ENCODE measurements around the gene DYSF. TPM values are rescaled to one million over a fixed set of nuclear protein-coding genes. Genes with fewer than 3 reads are reported as not detected.
A peak's percentile ranks its signal among the peaks of the same experiment; 100 is the strongest.

DYSF gene
- polyA plus RNA-seq, 1 donor (not counting 4 experiments of a cell fraction or from before 2014, with no cell fraction given), result 8.2 TPM

DNA sequence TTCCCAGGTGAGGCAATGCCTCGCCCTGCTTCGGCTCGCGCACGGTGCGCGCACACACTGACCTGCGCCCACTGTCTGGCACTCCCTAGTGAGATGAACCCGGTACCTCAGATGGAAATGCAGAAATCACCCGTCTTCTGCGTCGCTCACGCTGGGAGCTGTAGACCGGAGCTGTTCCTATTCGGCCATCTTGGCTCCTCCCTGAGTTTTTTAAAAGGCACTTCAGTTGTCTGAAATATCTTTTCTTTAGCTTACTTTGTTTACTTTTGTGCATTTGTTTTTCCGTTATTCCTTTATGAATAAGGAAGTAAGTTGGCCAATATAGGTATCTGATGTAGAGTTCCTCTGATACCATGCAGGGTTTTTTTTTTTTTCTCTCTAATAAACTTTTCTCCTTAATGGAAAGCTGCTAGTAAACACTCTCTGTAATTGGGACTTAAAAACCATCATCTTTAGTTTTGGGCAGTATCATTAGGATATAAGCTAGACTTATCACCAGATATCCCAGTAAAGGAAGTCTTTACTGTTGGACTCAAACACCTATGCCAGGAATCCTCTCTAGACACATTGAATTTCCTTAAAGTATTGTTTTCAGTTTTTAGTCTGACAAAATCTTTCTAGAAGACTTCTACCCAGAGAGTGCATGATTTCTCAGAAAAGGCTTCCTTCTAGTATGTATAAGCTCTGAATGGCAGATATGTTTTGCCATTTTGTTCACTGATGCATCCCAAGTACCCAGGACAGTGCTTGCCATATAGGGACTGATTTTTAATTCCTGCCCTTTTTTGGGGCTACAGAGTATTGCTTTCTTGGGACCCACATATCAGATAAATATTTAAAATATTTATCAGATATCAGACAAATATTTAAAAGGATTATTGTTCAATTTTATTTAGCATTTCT, 35.8 kb upstream of the DYSF start:
- H3K27me3 ChIP-seq (ENCODE audit: control insufficient read depth, extremely low read depth, insufficient read depth, low read length), result no peaks in the 10 kb centered on the region
- H2AFZ ChIP-seq (ENCODE audit: control insufficient read depth, low read length), result peak overlapping the region; percentile 81
- dilution Hi-C loops (cut with MboI; ENCODE audit: extremely low pct_ligation_motif_present, low sequenced_read_pairs), result no loop called here
- H3K9me1 ChIP-seq (ENCODE audit: control insufficient read depth, extremely low read depth, insufficient read depth, low read length), result no peaks in the 10 kb centered on the region
- peaks cover 6% of the 10 kb centered on the region for H3K4me1 ChIP-seq (ENCODE audit: control insufficient read depth, extremely low read depth, insufficient read depth, low read length)
- H4K20me1 ChIP-seq (ENCODE audit: control insufficient read depth, extremely low read depth, insufficient read depth, low read length), result no peaks in the 10 kb centered on the region
- DNase-seq (ENCODE audit: low read depth, low spot score) (no peak), FAIRE-seq (no peak)
- H3K79me2 ChIP-seq (ENCODE audit: control insufficient read depth, insufficient read depth, low read length), result no peaks in the 10 kb centered on the region
- H3K4me2 ChIP-seq (ENCODE audit: control insufficient read depth, extremely low read depth, insufficient read depth, low read depth, low read length), result peak overlapping the region; percentile 82
- no peaks in the 10 kb centered on the region for H3K9me3 ChIP-seq (ENCODE audit: control insufficient read depth, low read depth, low read length)
- peak overlapping the region; percentile 82 for H3K9ac ChIP-seq (ENCODE audit: control insufficient read depth, extremely low read depth, insufficient read depth, low read length)
- peak overlapping the region; percentile 84 for H3K27ac ChIP-seq (ENCODE audit: control insufficient read depth, insufficient read depth, low read length)
- TF ChIP-seq, protein P1, sequence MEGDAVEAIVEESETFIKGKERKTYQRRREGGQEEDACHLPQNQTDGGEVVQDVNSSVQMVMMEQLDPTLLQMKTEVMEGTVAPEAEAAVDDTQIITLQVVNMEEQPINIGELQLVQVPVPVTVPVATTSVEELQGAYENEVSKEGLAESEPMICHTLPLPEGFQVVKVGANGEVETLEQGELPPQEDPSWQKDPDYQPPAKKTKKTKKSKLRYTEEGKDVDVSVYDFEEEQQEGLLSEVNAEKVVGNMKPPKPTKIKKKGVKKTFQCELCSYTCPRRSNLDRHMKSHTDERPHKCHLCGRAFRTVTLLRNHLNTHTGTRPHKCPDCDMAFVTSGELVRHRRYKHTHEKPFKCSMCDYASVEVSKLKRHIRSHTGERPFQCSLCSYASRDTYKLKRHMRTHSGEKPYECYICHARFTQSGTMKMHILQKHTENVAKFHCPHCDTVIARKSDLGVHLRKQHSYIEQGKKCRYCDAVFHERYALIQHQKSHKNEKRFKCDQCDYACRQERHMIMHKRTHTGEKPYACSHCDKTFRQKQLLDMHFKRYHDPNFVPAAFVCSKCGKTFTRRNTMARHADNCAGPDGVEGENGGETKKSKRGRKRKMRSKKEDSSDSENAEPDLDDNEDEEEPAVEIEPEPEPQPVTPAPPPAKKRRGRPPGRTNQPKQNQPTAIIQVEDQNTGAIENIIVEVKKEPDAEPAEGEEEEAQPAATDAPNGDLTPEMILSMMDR (optimal IDR thresholded peaks at IDR 0.05 in 1 of 3, IDR thresholded peaks at IDR 0.05 in 1 of 3, conservative IDR thresholded peaks at IDR 0.05 in 1 of 3; ENCODE audit: extremely low read depth in 1 of 3, insufficient read depth in 2 of 3, low read length in 3 of 3), result no peak
- no peak for TF ChIP-seq EZH2 (IDR thresholded peaks at IDR 0.05; ENCODE audit: low read length)
- H3K36me3 ChIP-seq (ENCODE audit: control insufficient read depth in 2 of 2, extremely low read depth in 1 of 2, insufficient read depth in 2 of 2, low read length in 2 of 2), result no peaks in the 10 kb centered on the region
- H3K4me3 ChIP-seq (ENCODE audit: control insufficient read depth in 2 of 3, extremely low read depth in 1 of 3, insufficient read depth in 2 of 3, low read depth in 1 of 3, low read length in 3 of 3), result peak overlapping the region; percentile 30 to 69 (median 63)

DNA sequence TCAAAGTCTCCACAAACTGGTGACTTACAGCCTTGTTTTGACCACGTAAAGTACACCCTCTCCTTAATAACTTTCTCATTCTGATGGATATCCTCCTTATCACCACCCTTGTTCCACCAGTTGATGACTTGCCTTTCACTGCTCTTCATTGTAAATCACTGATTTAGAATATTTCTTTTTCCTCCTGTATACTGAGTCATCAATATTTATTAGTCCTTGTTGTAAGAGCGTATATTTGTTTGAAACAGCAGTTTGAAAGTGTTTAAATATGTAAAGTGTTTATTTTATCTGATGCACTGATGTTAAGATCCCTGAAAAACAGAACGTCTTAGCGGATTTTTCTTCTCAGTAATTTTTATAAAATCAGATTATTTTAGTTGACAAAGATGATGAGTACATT, 34.2 kb upstream of the DYSF start:
- H3K4me1 ChIP-seq (ENCODE audit: control insufficient read depth, extremely low read depth, insufficient read depth, low read length), result peaks cover 6% of the 10 kb centered on the region
- H3K27ac ChIP-seq (ENCODE audit: control insufficient read depth, insufficient read depth, low read length), result no peak overlapping the region
- H3K9me1 ChIP-seq (ENCODE audit: control insufficient read depth, extremely low read depth, insufficient read depth, low read length), result no peaks in the 10 kb centered on the region
- no peaks in the 10 kb centered on the region for H4K20me1 ChIP-seq (ENCODE audit: control insufficient read depth, extremely low read depth, insufficient read depth, low read length)
- no peak overlapping the region for H3K9ac ChIP-seq (ENCODE audit: control insufficient read depth, extremely low read depth, insufficient read depth, low read length)
- no peaks in the 10 kb centered on the region for H3K9me3 ChIP-seq (ENCODE audit: control insufficient read depth, low read depth, low read length)
- no peaks in the 10 kb centered on the region for H3K27me3 ChIP-seq (ENCODE audit: control insufficient read depth, extremely low read depth, insufficient read depth, low read length)
- FAIRE-seq (no peak), DNase-seq (ENCODE audit: low read depth, low spot score) (no peak)
- no peak for TF ChIP-seq EZH2 (IDR thresholded peaks at IDR 0.05; ENCODE audit: low read length)
- TF ChIP-seq, protein P1 (optimal IDR thresholded peaks at IDR 0.05 in 1 of 3, IDR thresholded peaks at IDR 0.05 in 1 of 3, conservative IDR thresholded peaks at IDR 0.05 in 1 of 3; ENCODE audit: extremely low read depth in 1 of 3, insufficient read depth in 2 of 3, low read length in 3 of 3), result no peak
- no peak overlapping the region for H2AFZ ChIP-seq (ENCODE audit: control insufficient read depth, low read length)
- no peak overlapping the region for H3K4me2 ChIP-seq (ENCODE audit: control insufficient read depth, extremely low read depth, insufficient read depth, low read depth, low read length)
- dilution Hi-C loops (cut with MboI; ENCODE audit: extremely low pct_ligation_motif_present, low sequenced_read_pairs), result no loop called here
- H3K79me2 ChIP-seq (ENCODE audit: control insufficient read depth, insufficient read depth, low read length), result no peaks in the 10 kb centered on the region
- H3K4me3 ChIP-seq (ENCODE audit: control insufficient read depth in 2 of 3, extremely low read depth in 1 of 3, insufficient read depth in 2 of 3, low read depth in 1 of 3, low read length in 3 of 3), result no peak overlapping the region
- peaks cover 6 to 11% of the 10 kb centered on the region in 2 experiments for H3K36me3 ChIP-seq (ENCODE audit: control insufficient read depth in 2 of 2, extremely low read depth in 1 of 2, insufficient read depth in 2 of 2, low read length in 2 of 2)

Measured in keratinocyte (primary cell).